ENCODE data around the gene SUCLA2.

DNA sequence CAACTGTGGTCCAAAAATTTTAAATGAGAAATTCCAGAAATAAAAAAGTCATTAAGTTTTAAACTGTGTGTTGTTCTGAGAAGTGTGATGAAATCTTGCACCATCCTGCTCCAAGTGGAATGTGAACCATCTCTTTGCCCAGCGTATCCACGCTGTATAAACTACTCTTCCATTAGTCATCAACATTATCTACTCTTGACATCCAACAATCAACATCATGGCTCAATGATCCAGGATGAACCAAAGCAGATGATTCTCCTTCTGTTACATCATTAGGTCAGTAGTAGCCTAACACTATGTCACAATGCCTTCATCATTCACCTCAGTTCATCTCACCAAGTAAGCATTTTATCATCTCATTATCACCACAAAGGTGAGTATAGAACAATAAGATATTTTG, 55.3 kb downstream of the SUCLA2 start:
- TF ChIP-seq, protein P1, sequence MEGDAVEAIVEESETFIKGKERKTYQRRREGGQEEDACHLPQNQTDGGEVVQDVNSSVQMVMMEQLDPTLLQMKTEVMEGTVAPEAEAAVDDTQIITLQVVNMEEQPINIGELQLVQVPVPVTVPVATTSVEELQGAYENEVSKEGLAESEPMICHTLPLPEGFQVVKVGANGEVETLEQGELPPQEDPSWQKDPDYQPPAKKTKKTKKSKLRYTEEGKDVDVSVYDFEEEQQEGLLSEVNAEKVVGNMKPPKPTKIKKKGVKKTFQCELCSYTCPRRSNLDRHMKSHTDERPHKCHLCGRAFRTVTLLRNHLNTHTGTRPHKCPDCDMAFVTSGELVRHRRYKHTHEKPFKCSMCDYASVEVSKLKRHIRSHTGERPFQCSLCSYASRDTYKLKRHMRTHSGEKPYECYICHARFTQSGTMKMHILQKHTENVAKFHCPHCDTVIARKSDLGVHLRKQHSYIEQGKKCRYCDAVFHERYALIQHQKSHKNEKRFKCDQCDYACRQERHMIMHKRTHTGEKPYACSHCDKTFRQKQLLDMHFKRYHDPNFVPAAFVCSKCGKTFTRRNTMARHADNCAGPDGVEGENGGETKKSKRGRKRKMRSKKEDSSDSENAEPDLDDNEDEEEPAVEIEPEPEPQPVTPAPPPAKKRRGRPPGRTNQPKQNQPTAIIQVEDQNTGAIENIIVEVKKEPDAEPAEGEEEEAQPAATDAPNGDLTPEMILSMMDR (conservative IDR thresholded peaks at IDR 0.05; ENCODE audit: low read depth in 2 of 2): no peak
- no peak for TF ChIP-seq ZNF114 (CRISPR knock-in tag; IDR thresholded peaks at IDR 0.05)
- no peak for TF ChIP-seq EZH2 (IDR thresholded peaks at IDR 0.05; ENCODE audit: low read depth, unreplicated experiment)
- TF ChIP-seq POLR2AphosphoS5 (IDR thresholded peaks at IDR 0.05; ENCODE audit: low read depth): no peak
- TF ChIP-seq, protein P2, sequence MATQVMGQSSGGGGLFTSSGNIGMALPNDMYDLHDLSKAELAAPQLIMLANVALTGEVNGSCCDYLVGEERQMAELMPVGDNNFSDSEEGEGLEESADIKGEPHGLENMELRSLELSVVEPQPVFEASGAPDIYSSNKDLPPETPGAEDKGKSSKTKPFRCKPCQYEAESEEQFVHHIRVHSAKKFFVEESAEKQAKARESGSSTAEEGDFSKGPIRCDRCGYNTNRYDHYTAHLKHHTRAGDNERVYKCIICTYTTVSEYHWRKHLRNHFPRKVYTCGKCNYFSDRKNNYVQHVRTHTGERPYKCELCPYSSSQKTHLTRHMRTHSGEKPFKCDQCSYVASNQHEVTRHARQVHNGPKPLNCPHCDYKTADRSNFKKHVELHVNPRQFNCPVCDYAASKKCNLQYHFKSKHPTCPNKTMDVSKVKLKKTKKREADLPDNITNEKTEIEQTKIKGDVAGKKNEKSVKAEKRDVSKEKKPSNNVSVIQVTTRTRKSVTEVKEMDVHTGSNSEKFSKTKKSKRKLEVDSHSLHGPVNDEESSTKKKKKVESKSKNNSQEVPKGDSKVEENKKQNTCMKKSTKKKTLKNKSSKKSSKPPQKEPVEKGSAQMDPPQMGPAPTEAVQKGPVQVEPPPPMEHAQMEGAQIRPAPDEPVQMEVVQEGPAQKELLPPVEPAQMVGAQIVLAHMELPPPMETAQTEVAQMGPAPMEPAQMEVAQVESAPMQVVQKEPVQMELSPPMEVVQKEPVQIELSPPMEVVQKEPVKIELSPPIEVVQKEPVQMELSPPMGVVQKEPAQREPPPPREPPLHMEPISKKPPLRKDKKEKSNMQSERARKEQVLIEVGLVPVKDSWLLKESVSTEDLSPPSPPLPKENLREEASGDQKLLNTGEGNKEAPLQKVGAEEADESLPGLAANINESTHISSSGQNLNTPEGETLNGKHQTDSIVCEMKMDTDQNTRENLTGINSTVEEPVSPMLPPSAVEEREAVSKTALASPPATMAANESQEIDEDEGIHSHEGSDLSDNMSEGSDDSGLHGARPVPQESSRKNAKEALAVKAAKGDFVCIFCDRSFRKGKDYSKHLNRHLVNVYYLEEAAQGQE (IDR thresholded peaks at IDR 0.05; ENCODE audit: unreplicated experiment): no peak

All from GM23338 (cell line).